Type B pancreatic cell (in vitro differentiated cells): Measurements from ENCODE around the gene TBCEL. TPM values are rescaled to one million over a fixed set of nuclear protein-coding genes. Genes with fewer than 3 reads are reported as not detected.
A peak's percentile ranks its signal among the peaks of the same experiment; 100 is the strongest.

Source experiments
- DNase-seq: peaks from one replicate; pipeline ENCODE4 v3.0.0; 2021; ENCODE audit warnings: mixed read lengths; ENCODE audit not compliant: unreplicated experiment; ENCODE audit errors: extremely low spot score
- H3K27ac Mint-ChIP-seq: 2 replicates; pipeline ENCODE4 v1.8.0; 2021; ENCODE audit warnings: mild to moderate bottlenecking, mixed read lengths
- H3K27me3 Mint-ChIP-seq: 2 replicates; pipeline ENCODE4 v1.8.0; 2021; ENCODE audit warnings: mixed read lengths
- H3K36me3 Mint-ChIP-seq: 2 replicates; pipeline ENCODE4 v1.8.0; 2021; ENCODE audit warnings: mixed read lengths
- H3K4me1 Mint-ChIP-seq: one replicate; pipeline ENCODE4 v1.8.0; 2021; ENCODE audit warnings: mixed read lengths; ENCODE audit not compliant: unreplicated experiment
- H3K4me3 Mint-ChIP-seq: 2 replicates; pipeline ENCODE4 v1.8.0; 2021; ENCODE audit warnings: mild to moderate bottlenecking, mixed read lengths
- H3K9me3 Mint-ChIP-seq: 2 replicates; pipeline ENCODE4 v1.8.0; 2021; ENCODE audit warnings: mixed read lengths
- CTCF ChIP-seq: fragments of 200-600 bp; sonication (generic); conservative IDR thresholded peaks from 2 replicates; pipeline ENCODE4 v1.5.0; 2021; ENCODE audit warnings: antibody characterized with exemption, mild to moderate bottlenecking
- long read RNA-seq: library from polyadenylated mRNA; unstranded; transcript quantifications from one replicate; pipeline ENCODE4 v2.0.0, GENCODE V29; 2020
- total RNA-seq: library from RNA; stranded (reverse); gene quantifications from 2 replicates; pipeline ENCODE4 v1.2.1, GENCODE V29; 2021; ENCODE audit warnings: low replicate concordance

Gene TBCEL
- total RNA-seq, result 35.0 and 40.5 TPM in 2 replicates
- long read RNA-seq, partial matches to known transcripts, result 0 of 3 reads
- long read RNA-seq, other reads (novel, unspliced or antisense), result 1 of 3 reads

- no peak for TF ChIP-seq CTCF
- Mint-ChIP-seq H3K27me3 (no peaks in the 10 kb centered on the region), H3K4me3 (peak within 1 kb of the TSS; percentile 85), H3K9me3 (no peaks in the 10 kb centered on the region), H3K4me1 (peaks cover 14% of the 10 kb centered on the region), H3K36me3 (no peaks in the 10 kb centered on the region), H3K27ac (peak within 1 kb of the TSS; percentile 84)
- peak; percentile 91 for DNase-seq
Measured at GRCh38 chr11:121023848-121024751, at the start of gene TBCEL. TSS of gene TBCEL (plus strand) at chr11:121024102. CDS start at chr11:121045691, 21,589 bp downstream.

- no peaks in the 10 kb centered on the region for H3K36me3 Mint-ChIP-seq
- TF ChIP-seq CTCF, result no peak
Measured at GRCh38 chr11:120974466-120974865, 49.4 kb upstream of the TBCEL start.

GRCh38 chr11:120974965-120975364 lies 48.9 kb upstream of the TBCEL start:
- peaks cover 5% of the 10 kb centered on the region for H3K4me1 Mint-ChIP-seq
- H3K27ac Mint-ChIP-seq, result no peak overlapping the region
- H3K27me3 Mint-ChIP-seq, result peaks cover 57% of the 10 kb centered on the region
- no peak overlapping the region for H3K4me3 Mint-ChIP-seq
- no peaks in the 10 kb centered on the region for H3K9me3 Mint-ChIP-seq
- TF ChIP-seq CTCF, result no peak
- DNase-seq, result no peak
- H3K36me3 Mint-ChIP-seq, result no peaks in the 10 kb centered on the region

More at GRCh38 chr11:120974466-120974865, 49.4 kb upstream of the TBCEL start:
- Mint-ChIP-seq H3K27ac (no peak overlapping the region), H3K27me3 (peaks cover 59% of the 10 kb centered on the region), H3K4me3 (no peak overlapping the region), H3K4me1 (peaks cover 5% of the 10 kb centered on the region), H3K9me3 (no peaks in the 10 kb centered on the region)
- no peak for DNase-seq

- Mint-ChIP-seq H3K4me1 (peaks cover 5% of the 10 kb centered on the region), H3K36me3 (no peaks in the 10 kb centered on the region), H3K27me3 (peaks cover 57% of the 10 kb centered on the region), H3K27ac (no peak overlapping the region), H3K4me3 (no peak overlapping the region), H3K9me3 (no peaks in the 10 kb centered on the region)
- no peak for DNase-seq
- no peak for TF ChIP-seq CTCF
Measured at GRCh38 chr11:120977266-120978137, 46.4 kb upstream of the TBCEL start.

- no peak overlapping the region for H3K27ac Mint-ChIP-seq
- H3K4me1 Mint-ChIP-seq, result peaks cover 5% of the 10 kb centered on the region
- no peaks in the 10 kb centered on the region for H3K36me3 Mint-ChIP-seq
- TF ChIP-seq CTCF, result no peak
- DNase-seq, result no peak
- H3K4me3 Mint-ChIP-seq, result no peak overlapping the region
- no peaks in the 10 kb centered on the region for H3K9me3 Mint-ChIP-seq
- H3K27me3 Mint-ChIP-seq, result peaks cover 64% of the 10 kb centered on the region
Measured at GRCh38 chr11:120978701-120979100, 45.2 kb upstream of the TBCEL start.
